BE2C (cell line): ENCODE results near the gene COL23A1.

ENCODE experiments used
- DNase-seq: peaks from one replicate; pipeline ENCODE4 v3.0.0-alpha.2; 2020
- H3K27me3 ChIP-seq: fragments of 250-450 bp; sonication (Bioruptor Pico); 2 replicates; pipeline ENCODE4 v1.5.1; 2020; ENCODE audit warnings: mild to moderate bottlenecking
- H3K36me3 ChIP-seq: fragments of 250-450 bp; sonication (Bioruptor Pico); 2 replicates; pipeline ENCODE4 v1.5.1; 2020; ENCODE audit warnings: mild to moderate bottlenecking
- H3K4me1 ChIP-seq: fragments of 250-450 bp; sonication (Bioruptor Pico); 2 replicates; pipeline ENCODE4 v1.5.1; 2020
- H3K4me3 ChIP-seq: 2 replicates; pipeline ENCODE4 v1.5.1; 2011; ENCODE audit warnings: low read depth, low read length
- H3K9me3 ChIP-seq: fragments of 250-450 bp; sonication (Bioruptor Pico); 2 replicates; pipeline ENCODE4 v1.5.1; 2020
- TF ChIP-seq, protein P1 (sequence below): IDR thresholded peaks from 2 replicates; pipeline ENCODE4 v1.5.1; 2012; ENCODE audit warnings: mild to moderate bottlenecking, low read depth, low read length

The COL23A1 gene

DNA sequence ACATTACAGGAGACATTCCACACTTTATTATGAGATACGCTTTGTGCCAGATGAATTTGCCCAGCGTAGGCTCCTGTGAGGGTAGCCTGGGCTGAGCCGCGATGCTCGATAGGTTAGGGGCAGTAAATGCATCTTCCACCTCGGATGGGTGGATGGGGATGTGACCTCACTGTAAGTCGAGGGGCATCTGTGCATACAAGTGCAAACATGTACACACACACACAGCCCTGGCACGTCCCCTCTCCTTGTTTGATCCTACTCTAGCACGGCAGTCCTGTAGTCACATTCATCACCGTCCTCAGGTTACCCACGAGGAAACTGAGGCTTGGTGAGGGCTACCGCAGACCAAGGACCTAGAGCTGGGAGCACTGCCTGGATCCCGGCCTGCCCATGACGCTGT lies 166.8 kb downstream of the COL23A1 start:
- Histone ChIP-seq H3K4me3 (no peak overlapping the region), H3K36me3 (no peaks in the 10 kb centered on the region), H3K4me1 (no peaks in the 10 kb centered on the region; the same call in 1 of the 2 replicates), H3K27me3 (no peaks in the 10 kb centered on the region), H3K9me3 (no peaks in the 10 kb centered on the region)
- DNase-seq = no peak
- TF ChIP-seq, protein P1, sequence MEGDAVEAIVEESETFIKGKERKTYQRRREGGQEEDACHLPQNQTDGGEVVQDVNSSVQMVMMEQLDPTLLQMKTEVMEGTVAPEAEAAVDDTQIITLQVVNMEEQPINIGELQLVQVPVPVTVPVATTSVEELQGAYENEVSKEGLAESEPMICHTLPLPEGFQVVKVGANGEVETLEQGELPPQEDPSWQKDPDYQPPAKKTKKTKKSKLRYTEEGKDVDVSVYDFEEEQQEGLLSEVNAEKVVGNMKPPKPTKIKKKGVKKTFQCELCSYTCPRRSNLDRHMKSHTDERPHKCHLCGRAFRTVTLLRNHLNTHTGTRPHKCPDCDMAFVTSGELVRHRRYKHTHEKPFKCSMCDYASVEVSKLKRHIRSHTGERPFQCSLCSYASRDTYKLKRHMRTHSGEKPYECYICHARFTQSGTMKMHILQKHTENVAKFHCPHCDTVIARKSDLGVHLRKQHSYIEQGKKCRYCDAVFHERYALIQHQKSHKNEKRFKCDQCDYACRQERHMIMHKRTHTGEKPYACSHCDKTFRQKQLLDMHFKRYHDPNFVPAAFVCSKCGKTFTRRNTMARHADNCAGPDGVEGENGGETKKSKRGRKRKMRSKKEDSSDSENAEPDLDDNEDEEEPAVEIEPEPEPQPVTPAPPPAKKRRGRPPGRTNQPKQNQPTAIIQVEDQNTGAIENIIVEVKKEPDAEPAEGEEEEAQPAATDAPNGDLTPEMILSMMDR = no peak

DNA sequence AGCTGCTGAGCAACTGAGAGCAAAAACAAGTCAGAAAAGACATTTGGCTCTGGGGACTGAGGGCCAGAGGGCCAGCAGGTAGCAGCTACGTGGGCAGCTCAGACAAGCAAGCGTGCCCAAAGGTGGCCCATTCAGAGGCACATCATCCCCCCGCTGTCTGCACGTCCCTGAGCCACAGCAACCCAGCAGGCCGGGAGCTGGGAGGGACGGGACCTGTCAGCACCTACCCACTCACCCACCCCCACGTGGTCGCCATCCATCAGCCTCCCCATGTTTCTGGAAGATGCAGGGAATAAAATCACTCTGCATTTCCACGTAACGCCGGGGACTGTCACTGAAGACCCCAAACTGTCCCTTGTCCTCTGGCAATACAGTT lies 167.8 kb downstream of the COL23A1 start:
- Histone ChIP-seq H3K9me3 (no peaks in the 10 kb centered on the region), H3K4me3 (no peak overlapping the region), H3K36me3 (no peaks in the 10 kb centered on the region), H3K4me1 (peaks cover 6% of the 10 kb centered on the region), H3K27me3 (no peaks in the 10 kb centered on the region)
- no peak for DNase-seq
- TF ChIP-seq, protein P1 = no peak

DNA sequence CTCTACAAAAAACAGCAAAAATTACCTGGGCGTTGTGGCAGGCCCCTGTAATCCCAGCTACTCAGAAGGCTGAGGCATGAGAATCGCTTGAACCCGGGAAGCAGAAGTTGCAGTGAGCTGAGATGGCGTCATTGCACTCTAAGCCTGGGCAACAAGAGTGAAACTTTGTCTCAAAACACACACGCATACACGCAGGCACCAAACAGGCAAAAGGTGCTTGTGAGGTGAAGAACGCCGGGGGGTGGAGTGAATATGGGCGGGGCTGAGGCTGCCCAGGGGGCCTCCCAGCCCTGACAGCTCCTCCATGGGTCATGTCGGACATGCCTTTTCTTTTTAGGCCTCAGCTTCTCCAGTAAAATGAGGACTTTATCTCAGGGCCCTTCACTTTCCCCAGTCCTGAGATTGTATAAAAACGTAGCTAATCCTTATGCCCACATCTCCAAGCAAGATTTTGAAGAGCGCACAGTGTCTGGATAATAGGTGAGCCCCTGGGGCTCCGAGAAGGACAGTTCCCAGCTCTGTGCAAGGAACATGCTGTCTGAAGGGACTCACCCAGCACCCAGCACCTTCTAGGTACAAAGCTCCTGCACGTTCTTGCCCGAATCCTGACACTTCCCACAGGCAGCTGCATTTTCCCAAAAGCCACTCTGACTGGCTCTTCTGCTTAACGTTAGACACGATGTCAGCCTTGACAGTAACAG lies 168.3 kb downstream of the COL23A1 start:
- Histone ChIP-seq H3K4me1 (peaks cover 11% of the 10 kb centered on the region), H3K4me3 (no peak overlapping the region)
- DNase-seq = no peak

DNA sequence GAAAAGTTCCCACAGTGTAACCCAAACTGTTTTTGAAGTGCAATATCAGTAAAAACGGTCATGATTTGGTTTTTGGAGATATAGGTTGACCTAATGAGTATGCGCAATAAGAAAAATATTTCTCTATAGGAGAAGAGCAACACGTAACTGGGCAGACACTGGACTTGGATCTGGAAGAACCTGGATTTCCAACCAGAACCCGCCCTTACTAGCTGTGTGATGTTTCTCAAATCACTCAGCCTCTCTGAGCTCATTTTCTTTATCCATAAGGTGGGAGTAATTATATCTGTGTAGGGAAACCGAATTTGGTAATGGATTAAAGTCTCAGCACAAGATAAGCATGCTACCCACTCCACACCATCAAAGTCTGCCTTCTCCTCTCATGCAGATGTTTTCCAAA lies 169.1 kb downstream of the COL23A1 start:
- no peaks in the 10 kb centered on the region for H3K27me3 ChIP-seq
- no peak overlapping the region for H3K4me3 ChIP-seq
- H3K9me3 ChIP-seq = no peaks in the 10 kb centered on the region
- DNase-seq = no peak
- TF ChIP-seq, protein P1 = no peak
- no peaks in the 10 kb centered on the region for H3K36me3 ChIP-seq
- H3K4me1 ChIP-seq = peaks cover 11% of the 10 kb centered on the region

More for the DNA sequence above, 168.3 kb downstream of the COL23A1 start:
- H3K36me3 ChIP-seq = no peaks in the 10 kb centered on the region
- no peaks in the 10 kb centered on the region for H3K27me3 ChIP-seq
- TF ChIP-seq, protein P1 = no peak
- H3K9me3 ChIP-seq = no peaks in the 10 kb centered on the region

DNA sequence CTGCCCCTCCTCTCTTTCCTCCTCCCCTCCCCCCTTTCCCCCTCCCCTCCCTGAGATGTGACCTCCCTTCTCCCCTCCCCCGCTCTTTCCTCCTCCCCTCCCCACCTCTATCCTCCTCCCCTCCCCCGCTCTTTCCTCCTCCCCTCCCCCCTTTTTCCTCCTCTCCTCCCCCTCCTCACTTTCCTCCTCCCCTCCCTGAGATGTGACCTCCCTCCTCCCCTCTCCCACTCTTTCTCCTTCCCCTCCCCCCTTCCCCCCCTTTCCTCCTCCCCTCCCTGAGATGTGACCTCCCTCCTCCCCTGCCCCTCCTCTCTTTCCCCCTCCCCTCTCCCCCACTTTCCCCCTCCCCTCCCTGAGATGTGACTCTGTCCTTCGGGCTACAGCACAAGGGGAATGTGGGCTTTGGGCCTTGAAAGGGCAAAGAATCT lies 169.8 kb downstream of the COL23A1 start:
- H3K4me1 ChIP-seq = peaks cover 11% of the 10 kb centered on the region
- no peaks in the 10 kb centered on the region for H3K36me3 ChIP-seq
- DNase-seq = no peak
- no peaks in the 10 kb centered on the region for H3K27me3 ChIP-seq
- H3K4me3 ChIP-seq = no peak overlapping the region
- TF ChIP-seq, protein P1 = no peak
- no peaks in the 10 kb centered on the region for H3K9me3 ChIP-seq

DNA sequence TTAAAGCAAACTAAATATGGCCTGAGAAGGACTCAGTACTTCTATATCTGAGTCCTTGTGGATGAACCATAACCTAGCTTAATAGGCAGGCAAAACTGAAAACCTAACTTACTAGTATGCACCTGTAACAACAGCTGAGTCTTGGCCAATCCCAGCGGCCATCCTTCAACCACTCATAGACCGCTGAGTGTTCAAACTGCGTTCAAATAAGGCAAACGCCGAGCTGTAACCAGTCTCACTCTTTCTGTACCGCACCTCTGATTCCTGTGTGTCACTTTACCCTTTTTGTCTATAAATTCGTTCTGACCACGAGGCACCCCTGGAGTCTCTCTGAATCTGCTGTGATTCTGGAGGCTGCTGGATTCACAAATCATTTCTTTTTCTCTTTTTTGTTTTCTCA lies 170.5 kb downstream of the COL23A1 start:
- no peaks in the 10 kb centered on the region for H3K27me3 ChIP-seq
- TF ChIP-seq, protein P1 = no peak
- DNase-seq = no peak
- H3K4me1 ChIP-seq = peaks cover 11% of the 10 kb centered on the region
- H3K4me3 ChIP-seq = no peak overlapping the region
- H3K9me3 ChIP-seq = no peaks in the 10 kb centered on the region
- H3K36me3 ChIP-seq = no peaks in the 10 kb centered on the region
